ENCODE measurements around the gene PCSK2. TPM values are rescaled to one million over a fixed set of nuclear protein-coding genes. Genes with fewer than 3 reads are reported as not detected.

The PCSK2 gene
- polyA plus RNA-seq, 2 of the 4 experiments (the other 2 are of a cell fraction) = 0.01 TPM; not detected in 1

DNA sequence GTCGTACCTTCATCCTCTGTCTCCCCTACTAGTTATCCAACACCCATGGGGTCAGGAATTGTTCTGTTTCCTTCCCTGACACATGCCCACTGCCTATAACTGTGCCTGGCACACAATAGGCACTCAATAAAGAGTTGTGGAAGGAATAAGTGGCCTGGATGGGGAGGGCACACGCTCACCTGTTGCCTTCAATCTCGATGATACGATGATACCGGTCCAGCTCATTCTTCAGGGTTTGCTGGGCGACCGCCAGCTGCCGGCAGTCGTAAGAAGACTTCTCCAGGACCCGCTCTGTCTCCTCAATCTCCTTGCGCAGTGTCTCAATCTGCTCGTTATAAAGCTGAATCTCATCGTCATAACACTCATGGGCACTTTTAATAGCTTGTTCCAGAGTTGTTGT is 271.8 kb downstream of the PCSK2 start:
- FAIRE-seq = no peak
- Histone ChIP-seq H3K4me3 (no peak overlapping the region), H3K9me3 (no peaks in the 10 kb centered on the region), H3K27ac (no peak overlapping the region), H3K4me1 (no peaks in the 10 kb centered on the region), H3K4me2 (no peak overlapping the region)
- ATAC-seq = no peak
- TF ChIP-seq MAZ (IDR thresholded peaks at IDR 0.05; ENCODE audit: borderline replicate concordance, low read depth, low read length) (no peak), FOSL2 (IDR thresholded peaks at IDR 0.05) (no peak), FOSL2 (CRISPR knock-in tag; IDR thresholded peaks at IDR 0.05) (no peak), TP53 (CRISPR knock-in tag; IDR thresholded peaks at IDR 0.05) (no peak), ZNF302 (CRISPR knock-in tag; IDR thresholded peaks at IDR 0.05) (no peak), HOXB13 (CRISPR knock-in tag; IDR thresholded peaks at IDR 0.05; ENCODE audit: low read depth) (no peak), RFX5 (IDR thresholded peaks at IDR 0.05) (no peak), RCOR1 (IDR thresholded peaks at IDR 0.05; ENCODE audit: low read depth, low read length) (no peak), SREBF2 (IDR thresholded peaks at IDR 0.05) (no peak), CEBPB (IDR thresholded peaks at IDR 0.05) (no peak), CHD2 (IDR thresholded peaks at IDR 0.05; ENCODE audit: low read length, partially characterized antibody) (no peak), GATA3 (IDR thresholded peaks at IDR 0.05; ENCODE audit: borderline replicate concordance) (no peak), NR3C1 (IDR thresholded peaks at IDR 0.05) (no peak), KDM5A (IDR thresholded peaks at IDR 0.05) (no peak), EHMT2 (IDR thresholded peaks at IDR 0.05; ENCODE audit: low read depth) (no peak), KDM1A (IDR thresholded peaks at IDR 0.05; ENCODE audit: low read depth) (no peak), RNF2 (IDR thresholded peaks at IDR 0.05; ENCODE audit: borderline replicate concordance, low read depth) (no peak), EHF (CRISPR knock-in tag; IDR thresholded peaks at IDR 0.05) (no peak)
- TF ChIP-seq, protein P1, sequence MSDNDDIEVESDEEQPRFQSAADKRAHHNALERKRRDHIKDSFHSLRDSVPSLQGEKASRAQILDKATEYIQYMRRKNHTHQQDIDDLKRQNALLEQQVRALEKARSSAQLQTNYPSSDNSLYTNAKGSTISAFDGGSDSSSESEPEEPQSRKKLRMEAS (IDR thresholded peaks at IDR 0.05) = no peak
- TF ChIP-seq, protein P2, sequence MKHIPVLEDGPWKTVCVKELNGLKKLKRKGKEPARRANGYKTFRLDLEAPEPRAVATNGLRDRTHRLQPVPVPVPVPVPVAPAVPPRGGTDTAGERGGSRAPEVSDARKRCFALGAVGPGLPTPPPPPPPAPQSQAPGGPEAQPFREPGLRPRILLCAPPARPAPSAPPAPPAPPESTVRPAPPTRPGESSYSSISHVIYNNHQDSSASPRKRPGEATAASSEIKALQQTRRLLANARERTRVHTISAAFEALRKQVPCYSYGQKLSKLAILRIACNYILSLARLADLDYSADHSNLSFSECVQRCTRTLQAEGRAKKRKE (CRISPR knock-in tag; IDR thresholded peaks at IDR 0.05; ENCODE audit: low read depth) = no peak
- no peak for DNase-seq (ENCODE audit: low read depth in 1 of 2, low spot score in 1 of 2)
- CTCF ChIA-PET = interaction anchor here (0.6 to 10.9 kb wide), 7 partner anchors 9 to 697 kb away, joined by 3 to 230 read pairs (median 3); no protein-coding TSS in a partner anchor
- WGBS (ENCODE audit: missing lambda C conversion rate) = 84% methylated on average over 13 of the region's 13 CpGs
- POLR2A ChIA-PET = interaction anchor here (1.1 kb wide), 1 partner anchor 71 kb away, joined by 4 read pairs; the partner anchor contains the start of gene DSTN

DNA sequence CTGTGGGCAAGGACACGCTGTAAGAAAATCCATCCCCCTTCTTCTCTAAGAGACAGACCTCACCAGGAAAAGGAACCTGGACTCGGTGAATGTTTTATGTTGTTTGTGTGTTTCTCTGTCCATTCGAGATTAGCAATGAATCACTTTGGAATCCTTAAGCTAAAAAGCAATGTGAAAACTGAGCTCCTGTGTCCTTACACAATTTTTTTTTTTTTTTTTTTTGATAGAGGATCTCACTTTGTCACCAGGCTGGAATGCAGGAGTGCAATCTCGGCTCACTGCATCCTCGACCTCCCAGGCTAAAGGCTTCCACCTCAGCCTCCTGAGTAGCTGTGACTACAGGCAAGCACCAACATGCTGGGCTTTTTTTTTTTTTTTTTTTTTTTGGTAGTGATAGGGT is 272.2 kb downstream of the PCSK2 start:
- POLR2A ChIA-PET = interaction anchor here (1.1 kb wide), 1 partner anchor 71 kb away, joined by 4 read pairs; the partner anchor contains the start of gene DSTN
- no peaks in the 10 kb centered on the region for H3K9me3 ChIP-seq
- DNase-seq (ENCODE audit: low read depth in 1 of 2, low spot score in 1 of 2) = no peak
- ATAC-seq = peak in 1 of 2 experiments; percentile 15; a peak in 1 of 6 replicates
- CTCF ChIA-PET = interaction anchor here (0.6 to 10.9 kb wide), 7 partner anchors 10 to 697 kb away, joined by 3 to 230 read pairs (median 3); no protein-coding TSS in a partner anchor
- H3K27ac ChIP-seq = no peak overlapping the region
- no peak overlapping the region for H3K4me2 ChIP-seq
- no peak overlapping the region for H3K4me3 ChIP-seq
- 53% methylated on average over 5 of the region's 5 CpGs for WGBS (ENCODE audit: missing lambda C conversion rate)
- H3K4me1 ChIP-seq = no peaks in the 10 kb centered on the region
- TF ChIP-seq CBX2 (IDR thresholded peaks at IDR 0.05; ENCODE audit: borderline replicate concordance, low read depth) = no peak
- no peak for TF ChIP-seq ZFP36 (IDR thresholded peaks at IDR 0.05; ENCODE audit: borderline replicate concordance, partially characterized antibody)
- no peak for TF ChIP-seq RFX5 (IDR thresholded peaks at IDR 0.05)
- TF ChIP-seq, protein P2 (CRISPR knock-in tag; IDR thresholded peaks at IDR 0.05; ENCODE audit: low read depth) = no peak
- TF ChIP-seq ZSCAN20 (CRISPR knock-in tag; IDR thresholded peaks at IDR 0.05) = no peak
- no peak for TF ChIP-seq CHD2 (IDR thresholded peaks at IDR 0.05; ENCODE audit: low read length, partially characterized antibody)
- no peak for TF ChIP-seq EHF (CRISPR knock-in tag; IDR thresholded peaks at IDR 0.05)
- TF ChIP-seq EHMT2 (IDR thresholded peaks at IDR 0.05; ENCODE audit: low read depth) = no peak
- TF ChIP-seq NFE2L2 (conservative IDR thresholded peaks at IDR 0.05; ENCODE audit: low read length) = no peak
- TF ChIP-seq FOXS1 (CRISPR knock-in tag; IDR thresholded peaks at IDR 0.05) = no peak
- no peak for TF ChIP-seq TFCP2L1 (CRISPR knock-in tag; IDR thresholded peaks at IDR 0.05)
- no peak for TF ChIP-seq ZC3H11A (IDR thresholded peaks at IDR 0.05)
- no peak for TF ChIP-seq KDM1A (IDR thresholded peaks at IDR 0.05; ENCODE audit: low read depth)
- no peak for TF ChIP-seq HOXB13 (CRISPR knock-in tag; IDR thresholded peaks at IDR 0.05; ENCODE audit: low read depth)
- no peak for TF ChIP-seq HDAC2 (IDR thresholded peaks at IDR 0.05)
- no peak for TF ChIP-seq POLR2AphosphoS2 (conservative IDR thresholded peaks at IDR 0.05; ENCODE audit: low read length)
- FAIRE-seq = no peak

Measured in A549 (cell line).